Measurements from ENCODE around the gene TTLL13.

The TTLL13 gene

GRCh38 chr15:90213818-90214204 lies 35.5 kb upstream of the TTLL13 start:
- DNase-seq (ENCODE audit: low read depth in 1 of 2, low spot score in 1 of 2) = no peak

GRCh38 chr15:90214553-90215196 lies 34.7 kb upstream of the TTLL13 start:
- DNase-seq (ENCODE audit: low read depth in 1 of 2, low spot score in 1 of 2) = no peak

- DNase-seq (ENCODE audit: low read depth in 1 of 2, low spot score in 1 of 2) = no peak
Measured at GRCh38 chr15:90217671-90218394, 31.5 kb upstream of the TTLL13 start.

- DNase-seq (ENCODE audit: low read depth in 1 of 2, low spot score in 1 of 2) = no peak
Measured at GRCh38 chr15:90219421-90220141, 29.8 kb upstream of the TTLL13 start.

- no peak for DNase-seq (ENCODE audit: low read depth in 1 of 2, low spot score in 1 of 2)
Measured at GRCh38 chr15:90221246-90221900, 28.0 kb upstream of the TTLL13 start.

GRCh38 chr15:90222547-90222946 lies 26.8 kb upstream of the TTLL13 start:
- DNase-seq (ENCODE audit: low read depth in 1 of 2, low spot score in 1 of 2) = no peak

- DNase-seq (ENCODE audit: low read depth in 1 of 2, low spot score in 1 of 2) = no peak
Measured at GRCh38 chr15:90223441-90224165, 25.8 kb upstream of the TTLL13 start.

GRCh38 chr15:90225047-90225446 lies 24.3 kb upstream of the TTLL13 start:
- DNase-seq (ENCODE audit: low read depth in 1 of 2, low spot score in 1 of 2) = no peak

- DNase-seq (ENCODE audit: low read depth in 1 of 2, low spot score in 1 of 2) = no peak
Measured at GRCh38 chr15:90225504-90226234, 23.7 kb upstream of the TTLL13 start.

GRCh38 chr15:90227336-90227735 lies 22.0 kb upstream of the TTLL13 start:
- no peak for DNase-seq (ENCODE audit: low read depth in 1 of 2, low spot score in 1 of 2)

GRCh38 chr15:90227816-90228772 lies 21.3 kb upstream of the TTLL13 start:
- no peak for DNase-seq (ENCODE audit: low read depth in 1 of 2, low spot score in 1 of 2)

GRCh38 chr15:90228960-90229359 lies 20.4 kb upstream of the TTLL13 start:
- DNase-seq (ENCODE audit: low read depth in 1 of 2, low spot score in 1 of 2) = no peak

- DNase-seq (ENCODE audit: low read depth in 1 of 2, low spot score in 1 of 2) = no peak
Measured at GRCh38 chr15:90230071-90230494, 19.3 kb upstream of the TTLL13 start.

GRCh38 chr15:90230610-90231009 lies 18.7 kb upstream of the TTLL13 start:
- no peak for DNase-seq (ENCODE audit: low read depth in 1 of 2, low spot score in 1 of 2)

- peak; percentile 57 to 61 for DNase-seq (ENCODE audit: low read depth in 1 of 2, low spot score in 1 of 2)
Measured at GRCh38 chr15:90231028-90232017, 18.0 kb upstream of the TTLL13 start.

- DNase-seq (ENCODE audit: low read depth in 1 of 2, low spot score in 1 of 2) = no peak
Measured at GRCh38 chr15:90232196-90232595, 17.2 kb upstream of the TTLL13 start.

GRCh38 chr15:90232941-90233386 lies 16.4 kb upstream of the TTLL13 start:
- no peak for DNase-seq (ENCODE audit: low read depth in 1 of 2, low spot score in 1 of 2)
